ENCODE results near the gene CBARP. TPM values are rescaled to one million over a fixed set of nuclear protein-coding genes. Genes with fewer than 3 reads are reported as not detected.

CBARP gene
- total and polyA plus RNA-seq, 2 of the 13 experiments (the other 11 are each of a cell fraction or from before 2014, with no cell fraction given): 1.2 to 1.4 TPM

GRCh38 chr19:1254530-1255185 lies 16.9 kb upstream of the CBARP start (continued):
- TF ChIP-seq ZBTB25 (CRISPR knock-in tag; IDR thresholded peaks at IDR 0.05): no peak
- no peak for TF ChIP-seq ZNF766 (CRISPR knock-in tag; IDR thresholded peaks at IDR 0.05; ENCODE audit: borderline replicate concordance)
- TF ChIP-seq ZNF605 (CRISPR knock-in tag; IDR thresholded peaks at IDR 0.05): no peak
- TF ChIP-seq HMG20B (CRISPR knock-in tag; conservative IDR thresholded peaks at IDR 0.05): no peak
- TF ChIP-seq MED13 (CRISPR knock-in tag; IDR thresholded peaks at IDR 0.05): no peak
- TF ChIP-seq REXO4 (CRISPR knock-in tag; IDR thresholded peaks at IDR 0.05; ENCODE audit: borderline replicate concordance): no peak
- TF ChIP-seq FOXK1 (CRISPR knock-in tag; IDR thresholded peaks at IDR 0.05; ENCODE audit: borderline replicate concordance, low read depth): peak; percentile 35; the same call in 1 of the 2 replicates
- TF ChIP-seq JUN (CRISPR knock-in tag; IDR thresholded peaks at IDR 0.05): no peak
- no peak for TF ChIP-seq ZBTB10 (CRISPR knock-in tag; IDR thresholded peaks at IDR 0.05; ENCODE audit: borderline replicate concordance)
- no peak for TF ChIP-seq ZNF124 (CRISPR knock-in tag; IDR thresholded peaks at IDR 0.05)
- no peak for TF ChIP-seq ZMYM4 (CRISPR knock-in tag; IDR thresholded peaks at IDR 0.05)
- no peak for TF ChIP-seq CBX2 (IDR thresholded peaks at IDR 0.05; ENCODE audit: low read depth, low read length)
- no peak for TF ChIP-seq CBX2 (CRISPR knock-in tag; IDR thresholded peaks at IDR 0.05; ENCODE audit: low read depth)
- no peak for TF ChIP-seq HDAC6 (IDR thresholded peaks at IDR 0.05; ENCODE audit: low read depth, low read length)
- TF ChIP-seq SP4 (CRISPR knock-in tag; IDR thresholded peaks at IDR 0.05): no peak; the same call in none of the 2 replicates
- no peak for TF ChIP-seq SNAPC5 (CRISPR knock-in tag; IDR thresholded peaks at IDR 0.05; ENCODE audit: borderline replicate concordance)
- TF ChIP-seq ZNF318 (CRISPR knock-in tag; IDR thresholded peaks at IDR 0.05): no peak
- peak; percentile 99 for TF ChIP-seq NR2F2 (IDR thresholded peaks at IDR 0.05; ENCODE audit: borderline replicate concordance, low read depth)
